Brain microvascular endothelial cell (primary cell): Measurements from ENCODE around the gene CARD18.

Experiments
- DNase-seq: peaks from one replicate; pipeline ENCODE4 v3.0.0-alpha.2; 2020
- H3K27ac ChIP-seq: fragments of 250-450 bp; sonication (Bioruptor Pico); 2 replicates; pipeline ENCODE4 v1.5.1; 2020; ENCODE audit warnings: mild to moderate bottlenecking, moderate library complexity
- H3K27me3 ChIP-seq: fragments of 250-450 bp; sonication (Bioruptor Pico); replicated peaks from 2 replicates; pipeline ENCODE4 v1.5.1; 2020; ENCODE audit warnings: mild to moderate bottlenecking
- H3K36me3 ChIP-seq: fragments of 250-450 bp; sonication (Bioruptor Pico); replicated peaks from 2 replicates; pipeline ENCODE4 v1.5.1; 2020; ENCODE audit warnings: mild to moderate bottlenecking
- H3K4me3 ChIP-seq: 2 replicates; pipeline ENCODE4 v1.5.1; 2011; ENCODE audit warnings: low read depth, mild to moderate bottlenecking, control low read depth, low read length, moderate library complexity
- in situ Hi-C: cut with HindIII; loops from 2 replicates; pipeline ENCODE4 v1.10.0; 2017; ENCODE audit warnings: low sequenced_read_pairs, low pct_ligation_motif_present
- TF ChIP-seq, protein P1 (sequence below): IDR thresholded peaks from 2 replicates; pipeline ENCODE4 v1.5.1; 2011; ENCODE audit warnings: low read depth, mild to moderate bottlenecking, moderate library complexity, low read length, control low read depth, inconsistent platforms; ENCODE audit errors: missing control alignments

CARD18 gene

DNA sequence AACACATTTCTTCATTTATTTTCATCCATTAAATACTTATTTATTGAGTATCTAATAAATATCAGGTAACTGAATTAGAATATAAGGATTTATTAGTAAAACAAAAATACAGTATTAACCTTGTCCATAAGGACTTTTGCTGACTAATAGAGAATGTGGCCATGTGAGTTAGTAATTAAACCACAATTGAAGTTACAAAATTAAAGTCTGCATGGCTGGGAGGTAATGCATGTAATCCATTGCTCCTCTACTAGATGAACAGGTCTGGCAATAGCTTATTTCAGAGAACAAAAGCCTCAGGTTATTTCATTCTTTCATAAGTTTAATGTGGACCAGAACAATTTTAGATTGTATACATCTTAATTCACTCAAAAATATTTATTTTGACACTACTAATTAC is 9.9 kb upstream of the CARD18 start:
- Histone ChIP-seq H3K27me3 (no peaks in the 10 kb centered on the region), H3K27ac (no peak overlapping the region), H3K4me3 (no peak overlapping the region), H3K36me3 (no peaks in the 10 kb centered on the region)
- in situ Hi-C loops: no loop called here
- TF ChIP-seq, protein P1, sequence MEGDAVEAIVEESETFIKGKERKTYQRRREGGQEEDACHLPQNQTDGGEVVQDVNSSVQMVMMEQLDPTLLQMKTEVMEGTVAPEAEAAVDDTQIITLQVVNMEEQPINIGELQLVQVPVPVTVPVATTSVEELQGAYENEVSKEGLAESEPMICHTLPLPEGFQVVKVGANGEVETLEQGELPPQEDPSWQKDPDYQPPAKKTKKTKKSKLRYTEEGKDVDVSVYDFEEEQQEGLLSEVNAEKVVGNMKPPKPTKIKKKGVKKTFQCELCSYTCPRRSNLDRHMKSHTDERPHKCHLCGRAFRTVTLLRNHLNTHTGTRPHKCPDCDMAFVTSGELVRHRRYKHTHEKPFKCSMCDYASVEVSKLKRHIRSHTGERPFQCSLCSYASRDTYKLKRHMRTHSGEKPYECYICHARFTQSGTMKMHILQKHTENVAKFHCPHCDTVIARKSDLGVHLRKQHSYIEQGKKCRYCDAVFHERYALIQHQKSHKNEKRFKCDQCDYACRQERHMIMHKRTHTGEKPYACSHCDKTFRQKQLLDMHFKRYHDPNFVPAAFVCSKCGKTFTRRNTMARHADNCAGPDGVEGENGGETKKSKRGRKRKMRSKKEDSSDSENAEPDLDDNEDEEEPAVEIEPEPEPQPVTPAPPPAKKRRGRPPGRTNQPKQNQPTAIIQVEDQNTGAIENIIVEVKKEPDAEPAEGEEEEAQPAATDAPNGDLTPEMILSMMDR: no peak
- no peak for DNase-seq

DNA sequence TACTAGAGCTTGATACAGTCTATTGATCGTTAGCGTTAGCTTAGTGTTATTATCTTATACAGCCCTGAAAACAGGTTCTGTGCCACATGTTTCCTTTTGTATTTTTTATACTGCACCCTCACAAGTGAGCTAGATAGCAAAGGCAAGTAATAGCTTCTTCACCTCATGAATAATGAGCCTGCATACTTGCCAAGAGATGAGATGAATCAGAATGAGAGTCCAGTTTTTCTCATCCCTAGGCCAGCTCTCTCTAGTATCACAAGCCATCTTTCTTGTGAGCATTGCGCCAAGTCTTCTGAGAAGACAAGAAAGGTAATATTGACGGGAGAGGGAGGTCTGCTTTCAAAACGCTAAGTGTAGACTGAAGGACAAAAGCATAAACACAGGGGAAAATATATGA is 8.7 kb upstream of the CARD18 start:
- no peak overlapping the region for H3K27ac ChIP-seq
- no peak overlapping the region for H3K4me3 ChIP-seq
- H3K36me3 ChIP-seq: no peaks in the 10 kb centered on the region
- no peaks in the 10 kb centered on the region for H3K27me3 ChIP-seq
- TF ChIP-seq, protein P1: no peak
- in situ Hi-C loops: no loop called here
- DNase-seq: peak; percentile 34

- in situ Hi-C loops: no loop called here
Measured at GRCh38 chr11:105144887-105145286, 5.3 kb upstream of the CARD18 start.

DNA sequence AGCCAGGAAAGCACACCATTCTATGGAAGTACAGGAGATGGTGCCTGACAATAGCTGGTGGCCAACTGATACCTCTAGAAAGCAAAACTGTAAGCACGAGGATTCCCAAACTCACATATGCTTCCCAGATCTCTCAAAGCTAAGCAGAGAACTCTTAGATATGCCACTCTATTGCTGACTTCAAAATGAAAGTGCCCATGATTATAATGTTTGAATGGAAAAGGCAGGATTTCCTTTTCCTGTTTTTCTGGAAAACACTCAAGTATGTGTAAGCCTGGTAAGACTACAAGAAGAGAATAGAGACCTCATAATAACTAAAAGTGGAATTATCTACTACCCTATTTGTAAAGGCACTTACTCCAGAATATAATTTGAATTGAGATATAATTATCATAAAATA is 2.6 kb upstream of the CARD18 start:
- in situ Hi-C loops: no loop called here

More at GRCh38 chr11:105144887-105145286, 5.3 kb upstream of the CARD18 start:
- TF ChIP-seq, protein P1: no peak
- Histone ChIP-seq H3K36me3 (no peaks in the 10 kb centered on the region), H3K27ac (no peak overlapping the region), H3K4me3 (no peak overlapping the region), H3K27me3 (no peaks in the 10 kb centered on the region)
- no peak for DNase-seq

DNA sequence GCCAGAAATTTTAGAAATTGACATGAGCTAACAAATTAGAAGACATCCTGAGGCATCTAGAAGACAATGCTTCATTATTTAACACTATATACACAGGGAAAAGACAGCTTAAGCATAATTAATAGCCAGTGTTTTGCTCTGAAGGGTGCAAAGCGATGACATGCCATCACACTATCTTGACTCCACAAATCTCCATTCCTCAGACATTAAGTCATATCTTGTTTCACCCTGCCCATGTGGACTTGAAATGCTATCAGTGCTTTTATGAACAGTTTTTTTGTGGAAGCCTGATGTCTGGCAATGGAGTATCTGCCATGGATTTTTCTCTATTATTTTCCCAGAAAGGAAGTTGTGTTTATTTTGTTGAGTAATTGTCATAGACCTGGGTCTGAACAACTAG is 2.3 kb downstream of the CARD18 start:
- Histone ChIP-seq H3K27ac (no peak overlapping the region), H3K27me3 (no peaks in the 10 kb centered on the region), H3K36me3 (no peaks in the 10 kb centered on the region), H3K4me3 (no peak overlapping the region)
- DNase-seq: peak; percentile 51
- in situ Hi-C loops: no loop called here
- TF ChIP-seq, protein P1: no peak

More for the DNA sequence above, 2.6 kb upstream of the CARD18 start:
- H3K4me3 ChIP-seq: no peak overlapping the region
- no peaks in the 10 kb centered on the region for H3K27me3 ChIP-seq
- TF ChIP-seq, protein P1: no peak
- DNase-seq: no peak
- H3K36me3 ChIP-seq: no peaks in the 10 kb centered on the region
- no peak overlapping the region for H3K27ac ChIP-seq

DNA sequence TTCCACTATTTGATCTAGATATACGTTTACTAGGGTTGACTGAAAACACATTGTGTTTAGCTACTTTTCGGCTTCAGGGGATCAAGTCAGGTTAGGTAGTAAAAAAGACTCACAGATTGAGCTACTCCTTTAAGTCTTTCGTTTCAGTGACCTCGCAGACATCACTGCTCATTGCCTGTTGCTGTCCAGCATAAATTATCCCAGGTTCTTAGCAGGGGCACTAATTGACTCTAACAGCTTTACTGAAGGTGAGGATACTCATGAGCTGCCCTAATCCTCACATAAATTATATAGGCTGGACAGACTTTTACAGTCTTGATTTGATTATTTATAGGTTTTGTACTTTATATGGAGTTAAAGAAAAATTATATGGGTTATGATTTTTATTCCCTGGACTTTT is 3.7 kb downstream of the CARD18 start:
- in situ Hi-C loops: no loop called here
- no peak overlapping the region for H3K27ac ChIP-seq
- H3K36me3 ChIP-seq: no peaks in the 10 kb centered on the region
- no peak for DNase-seq
- no peak overlapping the region for H3K4me3 ChIP-seq
- H3K27me3 ChIP-seq: no peaks in the 10 kb centered on the region
- TF ChIP-seq, protein P1: no peak
